ENCODE measurements around the gene TMEM145.

GRCh38 chr19:42322305-42322704 lies 9.2 kb downstream of the TMEM145 start:
- TF ChIP-seq CTCF (IDR thresholded peaks at IDR 0.05; ENCODE audit: low read length) (no peak), EZH2 (optimal IDR thresholded peaks at IDR 0.05; ENCODE audit: low read depth, low read length) (no peak)

Measured in MM.1S (cell line).